T47D (cell line): ENCODE results near the gene CPTP.

Experiments used
- DNase-seq, 2 experiments: peaks; one replicate each; pipeline versions ENCODE4 v3.0.0 to v3.0.0-alpha.2; 2011 to 2012; ENCODE audit warnings: low read depth in 1 of 2, low spot score in 1 of 2
- JUND ChIP-seq: IDR thresholded peaks from 2 replicates; pipeline ENCODE4 v1.6.1; 2012; ENCODE audit warnings: low read depth
- in situ Hi-C: cut with HindIII; loops from 2 replicates; pipeline ENCODE4 v1.10.0; 2016; ENCODE audit warnings: low sequenced_read_pairs, low pct_unique_long_range_greater_than_20kb

CPTP gene

DNA sequence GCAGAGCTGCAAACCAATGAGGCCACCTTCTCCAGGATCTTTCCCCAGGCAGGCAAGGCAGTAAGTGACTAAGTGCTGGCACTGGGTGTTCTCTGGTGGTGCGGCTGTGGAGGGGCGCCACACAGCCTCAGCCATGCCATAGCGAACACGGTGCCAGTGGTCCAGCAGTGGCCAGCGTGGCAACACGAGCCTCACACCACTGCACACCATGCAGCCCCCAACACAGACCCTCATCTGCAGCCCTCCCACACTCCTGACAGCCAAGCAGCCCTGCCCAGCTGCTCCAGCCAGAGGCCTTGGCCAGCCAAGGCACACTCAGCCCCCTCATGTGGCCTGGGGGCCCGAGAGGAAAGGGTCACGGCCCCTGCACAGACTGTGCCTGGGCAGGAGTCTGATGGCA is 3.1 kb upstream of the CPTP start:
- DNase-seq, result no peak
- TF ChIP-seq JUND, result no peak
- in situ Hi-C loops, result no loop called here

- TF ChIP-seq JUND, result no peak
- in situ Hi-C loops, result no loop called here
Measured at GRCh38 chr1:1322418-1322817, 2.2 kb upstream of the CPTP start.

GRCh38 chr1:1322952-1323351 is 1.6 kb upstream of the CPTP start:
- TF ChIP-seq JUND, result no peak
- DNase-seq, result no peak
- in situ Hi-C loops, result no loop called here

More at GRCh38 chr1:1322418-1322817, 2.2 kb upstream of the CPTP start:
- DNase-seq, result no peak

DNA sequence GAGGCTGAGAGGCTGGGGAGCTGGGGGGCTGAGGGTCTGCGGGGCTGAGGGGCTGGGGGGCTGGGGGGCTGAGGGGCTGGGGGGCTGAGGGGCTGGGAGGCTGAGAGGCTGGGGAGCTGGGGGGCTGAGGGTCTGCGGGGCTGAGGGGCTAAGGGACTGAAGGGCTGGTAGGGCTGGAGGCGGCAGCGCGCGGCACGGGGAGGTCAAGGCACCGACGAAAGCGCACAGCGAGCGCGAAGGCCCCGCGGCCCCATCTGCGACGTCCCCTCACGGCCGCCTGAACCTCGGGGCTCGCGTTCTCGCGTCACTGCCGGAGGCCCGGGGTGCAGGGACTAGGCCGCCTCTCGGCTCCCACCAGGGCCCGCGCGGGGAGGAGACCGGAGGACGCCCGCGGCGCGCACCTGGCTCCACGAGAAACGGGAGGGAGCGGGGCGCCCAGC is 498 bp upstream of the CPTP start:
- DNase-seq, result no peak
- no peak for TF ChIP-seq JUND
- in situ Hi-C loops, result no loop called here

DNA sequence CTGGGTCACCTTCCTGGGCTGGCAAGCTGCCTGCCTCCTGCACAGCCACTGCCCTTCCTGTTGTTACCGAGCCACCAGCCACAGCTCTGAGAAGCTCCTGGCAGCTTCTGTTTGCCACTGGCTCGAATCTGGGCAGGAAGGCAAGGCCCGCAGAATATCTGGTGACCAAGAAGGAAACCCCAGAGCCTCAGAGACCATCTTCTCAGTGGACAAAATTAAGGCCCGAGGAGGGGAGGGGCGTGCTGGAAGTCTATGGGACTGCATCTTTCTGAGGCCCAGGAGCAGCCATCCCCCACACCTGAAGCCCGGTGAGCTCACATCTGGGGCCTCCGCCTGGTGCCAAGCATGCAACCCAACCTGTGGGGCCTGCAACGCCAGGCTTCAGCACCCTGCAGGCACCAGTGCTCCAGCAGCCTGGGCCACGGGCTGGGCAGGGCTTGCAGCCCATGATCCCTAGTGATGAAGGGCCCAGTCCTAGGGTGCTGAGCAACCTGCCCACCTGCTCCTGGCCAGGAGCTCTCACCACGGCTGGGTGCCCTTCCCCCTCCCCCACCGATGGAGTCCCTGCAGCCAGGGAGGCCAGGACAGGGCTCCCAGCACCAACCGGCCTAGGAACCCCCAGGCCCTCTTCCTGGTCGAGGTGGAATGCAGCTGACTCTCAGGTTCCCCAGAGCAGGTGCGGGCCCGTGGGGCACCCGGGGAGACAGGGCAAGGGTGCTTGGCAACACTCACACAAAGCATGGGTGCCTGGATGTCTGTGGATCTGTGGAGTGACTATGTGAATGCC is 879 bp downstream of the CPTP start:
- in situ Hi-C loops, result no loop called here
- TF ChIP-seq JUND, result no peak
- DNase-seq, result peak in 1 of 2 experiments; percentile 65

DNA sequence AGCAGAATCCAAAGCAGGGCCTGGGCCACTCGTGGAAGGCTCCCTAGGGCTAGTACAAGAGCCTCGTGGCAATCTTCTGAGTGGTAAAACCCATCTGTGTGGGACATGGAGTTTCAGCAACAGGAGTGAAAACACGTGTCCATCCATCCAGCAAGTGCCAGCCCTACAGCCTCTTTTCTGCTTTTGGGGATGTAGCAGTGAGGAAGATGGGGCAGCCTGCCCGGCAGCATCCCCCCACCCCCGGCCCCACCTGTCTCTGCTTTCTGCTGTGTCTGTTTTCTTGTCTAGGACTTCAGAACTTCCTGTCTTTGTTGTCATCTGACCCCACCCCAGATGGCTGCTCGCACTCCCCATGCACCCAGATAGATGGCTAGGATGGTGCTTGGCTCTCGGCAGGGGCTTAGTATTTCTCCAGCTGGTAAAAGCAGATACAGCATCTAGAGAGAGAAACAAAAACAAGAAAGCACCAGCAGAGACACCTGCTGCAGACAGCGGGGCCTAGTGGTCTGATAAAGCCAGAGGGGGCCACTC is 1.5 kb downstream of the CPTP start:
- TF ChIP-seq JUND, result no peak
- in situ Hi-C loops, result no loop called here
- no peak for DNase-seq

GRCh38 chr1:1327291-1327690 is 2.7 kb downstream of the CPTP start:
- in situ Hi-C loops, result no loop called here
- DNase-seq, result no peak
- no peak for TF ChIP-seq JUND

GRCh38 chr1:1328254-1328653 is 3.7 kb downstream of the CPTP start:
- no peak for DNase-seq
- TF ChIP-seq JUND, result no peak
- in situ Hi-C loops, result no loop called here

- no peak for DNase-seq
- TF ChIP-seq JUND, result no peak
- in situ Hi-C loops, result no loop called here
Measured at GRCh38 chr1:1329304-1330210, 5.0 kb downstream of the CPTP start.

DNA sequence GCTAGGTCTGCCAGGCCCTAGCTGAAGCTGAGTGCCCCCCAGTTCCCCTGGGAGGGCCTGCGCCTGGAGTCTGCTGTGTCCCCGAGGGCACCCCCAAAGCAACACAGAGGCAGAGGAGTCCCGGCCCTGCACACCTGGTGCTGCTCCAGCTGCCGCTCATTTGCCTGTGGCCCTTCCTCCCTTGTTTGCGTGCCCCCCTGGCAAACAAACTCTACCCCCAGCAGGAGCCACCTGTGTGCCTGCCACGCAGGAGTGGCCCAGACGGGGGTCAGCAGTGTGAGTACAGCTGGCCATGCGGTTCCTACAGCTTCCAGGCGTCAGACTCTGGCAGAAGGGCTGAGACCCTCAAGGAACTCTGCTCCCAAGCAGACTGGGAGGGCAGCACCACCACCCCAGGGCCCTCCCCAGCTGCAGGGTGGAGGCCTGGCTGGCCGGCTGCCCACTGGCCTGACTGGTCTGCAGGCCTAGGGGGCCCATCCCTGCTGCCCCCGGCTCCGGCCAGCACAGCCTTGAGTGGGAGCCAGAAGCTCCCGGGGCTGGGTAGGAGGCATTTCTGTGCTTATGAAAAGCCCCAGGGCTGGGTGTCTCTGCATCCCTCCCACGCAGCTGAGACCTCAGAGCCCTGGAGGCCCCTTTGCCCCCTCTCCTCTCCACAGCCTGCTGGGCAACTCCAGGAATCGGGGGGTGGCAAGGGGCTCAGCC is 5.9 kb downstream of the CPTP start:
- no peak for TF ChIP-seq JUND
- no peak for DNase-seq
- in situ Hi-C loops, result no loop called here

DNA sequence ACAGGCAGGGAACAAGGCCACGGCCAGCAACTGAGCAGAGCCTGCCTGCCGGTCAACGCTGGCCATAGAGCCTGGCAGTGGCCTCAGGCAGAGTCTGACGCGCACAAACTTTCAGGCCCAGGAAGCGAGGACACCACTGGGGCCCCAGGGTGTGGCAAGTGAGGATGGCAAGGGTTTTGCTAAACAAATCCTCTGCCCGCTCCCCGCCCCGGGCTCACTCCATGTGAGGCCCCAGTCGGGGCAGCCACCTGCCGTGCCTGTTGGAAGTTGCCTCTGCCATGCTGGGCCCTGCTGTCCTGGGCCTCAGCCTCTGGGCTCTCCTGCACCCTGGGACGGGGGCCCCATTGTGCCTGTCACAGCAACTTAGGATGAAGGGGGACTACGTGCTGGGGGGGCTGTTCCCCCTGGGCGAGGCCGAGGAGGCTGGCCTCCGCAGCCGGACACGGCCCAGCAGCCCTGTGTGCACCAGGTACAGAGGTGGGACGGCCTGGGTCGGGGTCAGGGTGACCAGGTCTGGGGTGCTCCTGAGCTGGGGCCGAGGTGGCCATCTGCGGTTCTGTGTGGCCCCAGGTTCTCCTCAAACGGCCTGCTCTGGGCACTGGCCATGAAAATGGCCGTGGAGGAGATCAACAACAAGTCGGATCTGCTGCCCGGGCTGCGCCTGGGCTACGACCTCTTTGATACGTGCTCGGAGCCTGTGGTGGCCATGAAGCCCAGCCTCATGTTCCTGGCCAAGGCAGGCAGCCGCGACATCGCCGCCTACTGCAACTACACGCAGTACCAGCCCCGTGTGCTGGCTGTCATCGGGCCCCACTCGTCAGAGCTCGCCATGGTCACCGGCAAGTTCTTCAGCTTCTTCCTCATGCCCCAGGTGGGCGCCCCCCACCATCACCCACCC is 6.7 kb downstream of the CPTP start, which contains the start of gene TAS1R3:
Gene TAS1R3 (plus strand): TSS at position 213 of the 898 bp plus-strand sequence. CDS start 66 bp downstream, at position 279.
- TF ChIP-seq JUND, result no peak
- DNase-seq, result no peak
- in situ Hi-C loops, result no loop called here
